Right atrium auricular region (tissue), 2 donors: ENCODE measurements around the gene NOP14. TPM values are rescaled to one million over a fixed set of nuclear protein-coding genes. Genes with fewer than 3 reads are reported as not detected.

Source experiments
- DNase-seq: peaks from one replicate; pipeline ENCODE4 v3.0.0-alpha.2; 2019; ENCODE audit warnings: low spot score
- H3K27ac ChIP-seq, 2 donors: fragments of 200-600 bp; sonication (generic); 1 replicate in 1 of 2; 2 replicates in 1 of 2; pipeline ENCODE4 v1.5.1; 2016 to 2019
- H3K27me3 ChIP-seq, 2 donors: fragments of 200-600 bp; sonication (generic); one replicate each; pipeline versions ENCODE4 v1.5.1 to v1.6.0; 2017 to 2019
- H3K36me3 ChIP-seq: fragments of 200-600 bp; sonication (generic); one replicate; pipeline ENCODE4 v1.5.1; 2016
- H3K4me1 ChIP-seq, 2 donors: fragments of 200-600 bp; sonication (generic); one replicate each; pipeline versions ENCODE4 v1.5.1 to v1.6.0; 2017 to 2019
- H3K4me3 ChIP-seq, 2 donors: fragments of 200-600 bp; sonication (generic); 1 replicate in 1 of 2; 2 replicates in 1 of 2; pipeline ENCODE4 v1.5.1; 2017 to 2019; ENCODE audit warnings: mild to moderate bottlenecking in 1 of 2, moderate library complexity in 1 of 2
- H3K9me3 ChIP-seq, 2 donors: fragments of 200-600 bp; sonication (generic); one replicate each; pipeline ENCODE4 v1.5.1; 2019
- total RNA-seq, 2 donors: library from RNA; depleted of rRNA; stranded (reverse); fragments of >200 nt; gene quantifications; one replicate each; pipeline ENCODE4 v1.1.0, GENCODE V29; 2016
- TF ChIP-seq, protein P1 (sequence below), 2 donors: fragments of 200-600 bp; sonication (generic); IDR thresholded peaks; one replicate each; pipeline ENCODE4 v1.5.1; 2019; ENCODE audit warnings: antibody characterized with exemption in 2 of 2

The NOP14 gene
- total RNA-seq, 2 donors from 2014 or later: 12.2 to 14.2 TPM

DNA sequence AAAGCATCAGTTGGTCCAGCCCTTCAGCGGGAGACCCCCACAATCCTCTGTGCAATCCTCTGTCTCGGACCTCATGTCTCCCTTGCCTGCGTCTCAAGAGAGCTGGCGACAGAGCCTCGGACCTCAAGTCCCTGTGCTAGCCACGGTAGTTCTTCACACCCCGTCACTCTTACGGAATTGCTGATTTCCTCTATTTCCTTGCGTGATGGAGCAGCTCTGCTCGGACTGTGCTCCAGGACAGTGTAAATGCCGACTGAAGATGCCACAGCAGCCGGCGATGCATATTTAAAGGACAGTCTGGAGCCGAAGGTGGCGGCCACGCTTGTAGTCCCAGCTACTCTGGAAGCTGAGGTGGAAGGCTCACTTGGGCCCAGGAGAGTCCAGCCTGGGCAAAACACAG is 2.1 kb upstream of the NOP14 start:
- no peak overlapping the region for H3K4me3 ChIP-seq
- no peaks in the 10 kb centered on the region for H3K9me3 ChIP-seq
- no peaks in the 10 kb centered on the region for H3K36me3 ChIP-seq
- TF ChIP-seq, protein P1, sequence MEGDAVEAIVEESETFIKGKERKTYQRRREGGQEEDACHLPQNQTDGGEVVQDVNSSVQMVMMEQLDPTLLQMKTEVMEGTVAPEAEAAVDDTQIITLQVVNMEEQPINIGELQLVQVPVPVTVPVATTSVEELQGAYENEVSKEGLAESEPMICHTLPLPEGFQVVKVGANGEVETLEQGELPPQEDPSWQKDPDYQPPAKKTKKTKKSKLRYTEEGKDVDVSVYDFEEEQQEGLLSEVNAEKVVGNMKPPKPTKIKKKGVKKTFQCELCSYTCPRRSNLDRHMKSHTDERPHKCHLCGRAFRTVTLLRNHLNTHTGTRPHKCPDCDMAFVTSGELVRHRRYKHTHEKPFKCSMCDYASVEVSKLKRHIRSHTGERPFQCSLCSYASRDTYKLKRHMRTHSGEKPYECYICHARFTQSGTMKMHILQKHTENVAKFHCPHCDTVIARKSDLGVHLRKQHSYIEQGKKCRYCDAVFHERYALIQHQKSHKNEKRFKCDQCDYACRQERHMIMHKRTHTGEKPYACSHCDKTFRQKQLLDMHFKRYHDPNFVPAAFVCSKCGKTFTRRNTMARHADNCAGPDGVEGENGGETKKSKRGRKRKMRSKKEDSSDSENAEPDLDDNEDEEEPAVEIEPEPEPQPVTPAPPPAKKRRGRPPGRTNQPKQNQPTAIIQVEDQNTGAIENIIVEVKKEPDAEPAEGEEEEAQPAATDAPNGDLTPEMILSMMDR (IDR thresholded peaks at IDR 0.05): no peak
- H3K27me3 ChIP-seq: no peaks in the 10 kb centered on the region
- H3K4me1 ChIP-seq: peaks cover 0 to 29% of the 10 kb centered on the region in 2 donors
- H3K27ac ChIP-seq: no peak overlapping the region
- DNase-seq: no peak

DNA sequence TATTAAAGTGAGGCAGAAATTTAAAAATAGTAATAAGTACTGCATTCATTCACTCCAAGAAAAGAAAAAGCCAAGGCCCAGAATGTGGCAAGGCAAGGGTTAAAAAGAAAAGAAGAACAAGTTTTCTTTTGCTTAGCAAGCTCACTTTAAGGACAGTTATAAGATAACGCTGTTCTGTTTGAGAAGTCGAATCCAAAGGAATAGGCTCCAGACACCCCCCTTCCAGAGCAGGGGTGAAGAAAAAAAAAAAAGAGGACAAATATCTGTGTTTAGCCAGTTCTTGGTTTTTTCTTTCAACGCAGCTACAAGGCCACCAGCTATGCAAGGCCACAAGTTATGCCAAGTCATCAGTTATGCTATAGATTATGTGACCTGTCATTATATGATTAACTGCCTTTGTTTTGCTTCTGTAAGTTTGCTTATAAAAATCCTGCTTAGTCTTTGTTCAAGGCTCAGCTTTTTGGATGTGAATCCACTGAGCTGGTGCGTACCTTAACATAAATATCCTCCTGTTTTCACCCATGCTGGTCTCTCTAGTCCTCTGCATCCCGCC is 1.6 kb upstream of the NOP14 start:
- TF ChIP-seq, protein P1 (IDR thresholded peaks at IDR 0.05): no peak
- Histone ChIP-seq H3K9me3 (no peaks in the 10 kb centered on the region), H3K27me3 (no peaks in the 10 kb centered on the region), H3K4me3 (peak overlapping the region in 1 of 2 donors; percentile 83), H3K27ac (peak overlapping the region in 1 of 2 donors; percentile 82), H3K4me1 (peaks cover 0 to 29% of the 10 kb centered on the region in 2 donors), H3K36me3 (no peaks in the 10 kb centered on the region)
- DNase-seq: no peak

DNA sequence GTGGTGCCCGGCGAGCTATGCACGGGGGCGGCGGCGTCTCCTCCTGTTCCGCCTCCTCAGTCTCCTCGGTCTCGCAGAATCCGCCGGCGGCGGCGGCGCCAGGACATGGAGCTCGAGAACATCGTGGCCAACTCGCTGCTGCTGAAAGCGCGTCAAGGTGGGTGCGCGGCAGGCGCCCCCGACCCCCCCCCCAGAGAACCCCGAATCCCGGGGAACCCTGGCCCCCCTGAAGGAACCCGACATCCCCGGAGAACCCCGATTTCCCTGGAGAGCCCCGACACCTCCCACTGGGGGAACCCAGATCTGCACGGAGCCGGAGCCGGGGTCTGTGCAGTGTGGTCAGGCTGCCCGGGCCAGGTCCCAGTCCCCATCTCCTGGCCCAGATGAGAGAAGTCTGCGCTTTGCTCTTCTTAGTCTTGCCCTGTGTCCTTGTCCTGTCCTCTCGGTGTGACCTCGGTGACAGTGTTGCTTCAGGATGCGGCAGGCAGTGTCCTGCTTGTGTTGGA is 813 bp upstream of the NOP14 start:
- peak overlapping the region; percentile 82 to 89 for H3K27ac ChIP-seq
- peak overlapping the region; percentile 83 to 88 for H3K4me3 ChIP-seq
- H3K9me3 ChIP-seq: no peaks in the 10 kb centered on the region
- H3K4me1 ChIP-seq: peaks cover 0 to 29% of the 10 kb centered on the region in 2 donors
- H3K27me3 ChIP-seq: no peaks in the 10 kb centered on the region
- no peaks in the 10 kb centered on the region for H3K36me3 ChIP-seq
- TF ChIP-seq, protein P1 (IDR thresholded peaks at IDR 0.05): no peak
- no peak for DNase-seq

DNA sequence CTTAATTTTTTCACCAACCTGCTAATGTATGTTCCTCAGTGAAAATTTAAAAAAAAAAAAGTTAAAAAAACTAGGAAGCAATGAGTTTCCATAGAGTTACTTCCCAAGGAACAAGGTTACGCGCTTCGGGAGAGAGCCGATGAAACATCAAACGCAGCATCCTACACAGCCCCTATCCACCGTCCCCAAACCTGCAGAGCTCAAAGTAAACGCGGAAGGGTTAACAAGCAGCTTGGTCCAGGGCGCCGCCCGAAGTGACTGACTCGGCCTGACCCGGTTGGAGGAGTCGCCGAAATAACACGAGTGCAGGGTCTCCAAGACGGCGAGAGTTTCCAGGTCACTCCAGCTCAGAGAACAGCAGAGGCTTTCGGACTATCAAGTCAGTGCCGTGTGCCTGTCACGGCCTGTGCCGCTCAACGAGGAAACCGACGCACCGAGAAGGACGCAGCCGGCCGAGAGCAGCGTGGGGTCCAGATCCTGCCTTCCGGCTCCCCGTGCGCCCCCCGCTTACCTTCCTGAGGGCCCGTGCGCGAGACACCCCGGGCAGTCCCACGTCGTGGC is 512 bp downstream of the NOP14 start:
- peaks cover 0 to 29% of the 10 kb centered on the region in 2 donors for H3K4me1 ChIP-seq
- H3K27ac ChIP-seq: peak overlapping the region; percentile 82 to 89
- peaks cover 6% of the 10 kb centered on the region for H3K36me3 ChIP-seq
- DNase-seq: no peak
- TF ChIP-seq, protein P1 (IDR thresholded peaks at IDR 0.05): no peak
- H3K9me3 ChIP-seq: no peaks in the 10 kb centered on the region
- H3K27me3 ChIP-seq: no peaks in the 10 kb centered on the region
- H3K4me3 ChIP-seq: peak overlapping the region; percentile 83 to 88

DNA sequence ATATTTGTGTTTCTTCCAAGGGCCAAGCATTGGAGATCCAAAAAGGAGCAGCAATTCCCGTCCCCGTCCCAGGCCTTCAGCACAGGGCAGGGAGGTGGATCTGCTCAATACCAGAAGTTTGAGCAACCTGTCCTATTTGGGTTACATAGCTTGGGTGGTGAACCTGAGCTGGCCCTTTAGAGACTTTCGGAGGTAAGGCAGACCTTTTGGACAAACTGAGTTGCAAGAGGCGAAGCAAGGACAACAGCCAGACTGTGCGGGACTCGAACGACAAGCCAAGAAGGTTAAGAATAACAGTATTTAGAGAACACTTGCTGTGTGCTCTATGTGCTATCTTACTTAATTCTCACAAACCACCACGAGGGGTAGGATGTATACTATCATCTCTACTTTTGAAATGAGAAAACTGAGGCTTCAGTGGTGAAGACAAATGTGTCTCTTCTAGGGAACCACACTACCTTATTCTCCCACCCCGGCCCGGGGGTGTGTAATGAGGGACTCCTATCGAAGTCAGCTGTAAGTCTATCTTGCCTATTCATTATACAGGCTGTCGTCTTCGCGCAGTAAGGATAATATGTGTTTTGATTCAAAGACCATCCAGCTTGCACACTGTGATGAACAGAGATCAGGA is 1.3 kb downstream of the NOP14 start:
- TF ChIP-seq, protein P1 (IDR thresholded peaks at IDR 0.05): no peak
- peaks cover 14% of the 10 kb centered on the region for H3K36me3 ChIP-seq
- H3K27me3 ChIP-seq: no peaks in the 10 kb centered on the region
- DNase-seq: no peak
- no peaks in the 10 kb centered on the region for H3K9me3 ChIP-seq
- H3K4me1 ChIP-seq: peaks cover 0 to 29% of the 10 kb centered on the region in 2 donors
- H3K4me3 ChIP-seq: peak overlapping the region; percentile 83 to 88
- peak overlapping the region; percentile 82 to 89 for H3K27ac ChIP-seq
